ENCODE data around the gene NSUN6.

Gene NSUN6

GRCh38 chr10:18651324-18652007 is at the start of gene NSUN6:
NSUN6 (minus strand) TSS chr10:18651587; CDS start chr10:18651203, 384 bp downstream.
- peak; percentile 74 to 78 for DNase-seq

GRCh38 chr10:18699849-18700840 is 48.8 kb upstream of the NSUN6 start:
- DNase-seq, result no peak

DNA sequence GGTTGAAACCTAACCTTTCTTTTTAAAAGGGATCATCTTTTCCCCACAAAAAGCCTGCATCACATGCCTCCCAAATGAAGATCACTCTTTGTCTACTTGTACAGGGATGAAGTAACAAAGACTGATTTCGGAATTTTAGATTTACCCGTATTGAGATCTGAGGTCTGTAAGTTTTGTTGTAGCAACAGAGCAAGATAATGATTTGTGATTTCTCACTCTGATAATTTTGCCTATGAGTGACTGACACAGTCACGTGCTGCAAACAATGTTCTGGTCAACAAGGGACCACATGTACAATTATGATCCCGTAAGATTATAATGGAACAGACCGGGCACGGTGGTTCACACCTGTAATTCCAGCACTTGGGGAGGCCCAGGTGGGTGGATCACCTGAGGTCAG is 39.2 kb upstream of the NSUN6 start:
- no peak for DNase-seq

- DNase-seq, result peak in 1 of 2 experiments; percentile 33
Observed at GRCh38 chr10:18689498-18689897, 38.1 kb upstream of the NSUN6 start.

GRCh38 chr10:18687706-18688105 is 36.3 kb upstream of the NSUN6 start:
- no peak for DNase-seq

- DNase-seq, result no peak
Observed at GRCh38 chr10:18687195-18687594, 35.8 kb upstream of the NSUN6 start.

GRCh38 chr10:18685555-18685954 is 34.2 kb upstream of the NSUN6 start:
- no peak for DNase-seq

DNA sequence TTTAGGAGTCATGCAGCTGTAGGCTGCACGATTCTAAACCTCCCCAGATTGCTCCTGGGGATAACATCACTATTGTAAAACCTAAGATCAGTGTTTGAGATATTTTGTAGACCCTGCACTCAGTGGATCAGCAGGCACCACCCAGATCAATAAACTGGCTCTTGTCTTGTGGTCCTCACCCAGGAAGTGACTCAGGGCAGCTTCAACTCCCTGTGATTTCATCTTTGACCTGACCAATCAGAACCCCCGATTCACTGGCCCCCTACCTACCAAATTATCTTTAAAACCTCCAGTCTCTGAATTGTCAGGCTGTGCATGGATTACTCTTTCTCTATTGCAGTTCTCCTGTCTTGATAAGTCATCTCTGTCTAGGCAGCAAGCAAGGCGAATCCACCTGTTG is 33.6 kb upstream of the NSUN6 start:
- no peak for DNase-seq

DNA sequence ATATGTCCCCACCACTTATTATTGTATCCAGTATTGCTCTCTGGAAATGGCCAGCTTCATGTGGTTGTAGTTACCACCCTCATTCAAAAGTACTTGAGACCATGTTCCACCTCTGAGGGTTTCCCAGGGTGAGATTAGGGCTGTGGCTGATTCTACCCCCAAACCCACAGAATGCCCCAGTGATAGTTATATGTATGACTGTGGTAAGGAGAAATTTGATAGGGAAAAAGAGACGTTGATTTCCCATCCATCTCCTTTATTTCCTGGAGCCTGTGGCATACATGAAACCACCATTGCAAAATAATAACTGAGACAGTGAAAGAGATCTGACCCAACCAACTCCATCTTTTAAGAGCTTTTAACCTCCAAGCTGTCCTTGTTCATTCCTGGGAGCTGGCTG is 33.0 kb upstream of the NSUN6 start:
- DNase-seq, result no peak

DNA sequence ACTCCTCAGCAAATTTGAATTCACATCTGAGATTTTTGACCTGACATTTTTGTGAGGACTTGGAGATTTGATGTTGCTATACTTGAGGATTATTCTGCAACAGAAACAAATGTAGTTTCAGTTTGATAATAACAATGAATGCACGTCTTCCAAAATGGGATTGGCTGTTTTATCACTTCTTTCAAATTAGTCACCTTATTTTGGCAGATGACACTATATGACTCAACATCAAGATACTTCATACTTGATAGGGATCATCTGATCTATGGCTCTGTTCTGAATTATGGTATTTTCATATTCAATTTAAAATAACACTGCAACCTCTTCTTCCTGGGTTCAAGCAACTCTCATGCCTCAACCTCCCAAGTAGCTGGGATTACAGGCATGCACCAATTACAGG is 32.0 kb upstream of the NSUN6 start:
- no peak for DNase-seq

- no peak for DNase-seq
Observed at GRCh38 chr10:18681971-18682411, 30.6 kb upstream of the NSUN6 start.

DNA sequence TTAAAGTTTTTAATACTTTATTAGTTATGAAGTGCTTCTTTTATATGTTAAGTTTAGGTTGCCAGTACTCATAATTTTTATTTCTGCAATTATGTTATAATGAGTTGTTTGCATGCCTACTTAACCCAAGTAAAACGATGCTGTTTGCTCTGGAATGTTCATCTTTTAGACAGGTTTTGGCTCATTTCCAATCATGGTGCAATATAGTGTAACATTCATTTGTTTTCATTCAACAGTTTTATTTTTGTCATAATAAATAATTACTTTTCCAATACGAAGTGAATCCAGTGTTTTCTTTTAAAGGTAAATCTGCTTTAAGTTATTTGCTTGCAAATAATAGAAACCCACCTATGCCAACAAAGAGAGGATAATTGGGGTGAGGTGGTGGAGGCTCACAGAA is 30.0 kb upstream of the NSUN6 start:
- no peak for DNase-seq

GRCh38 chr10:18680754-18681153 is 29.4 kb upstream of the NSUN6 start:
- no peak for DNase-seq

DNA sequence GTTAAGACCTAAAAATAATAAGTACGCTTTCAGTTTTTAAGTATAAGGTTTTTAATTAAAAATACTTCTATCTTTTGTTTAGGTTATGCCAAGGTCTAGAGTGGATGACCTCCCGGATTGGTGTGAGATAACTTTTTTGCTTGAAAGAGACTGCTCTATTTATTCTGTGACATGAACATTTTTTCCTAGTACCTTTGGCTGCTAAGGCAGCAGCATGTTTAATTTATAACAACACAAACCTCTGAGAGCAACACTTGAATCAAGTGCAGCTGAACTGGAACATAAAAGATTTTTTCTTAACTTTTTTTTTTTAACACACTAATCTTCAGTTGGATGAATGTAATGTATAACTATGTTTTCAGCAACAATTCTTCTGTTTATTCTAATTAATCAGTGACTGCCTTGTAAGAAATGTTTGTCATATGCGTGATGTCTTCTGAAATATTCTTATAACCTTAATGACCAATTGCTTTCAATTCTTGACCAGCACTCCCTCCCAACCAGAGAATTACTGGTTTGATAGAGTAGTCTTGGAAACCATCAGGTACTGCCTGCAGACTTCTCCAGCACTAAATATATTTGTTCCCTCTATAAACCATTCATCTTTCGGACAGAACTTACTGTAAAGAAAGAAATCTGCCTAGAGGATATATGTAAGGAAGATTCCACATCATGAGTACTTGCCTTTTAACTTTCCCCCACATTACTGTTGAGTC is 23.9 kb upstream of the NSUN6 start:
- DNase-seq, result no peak

- DNase-seq, result no peak
Observed at GRCh38 chr10:18668026-18668425, 16.6 kb upstream of the NSUN6 start.

- no peak for DNase-seq
Observed at GRCh38 chr10:18666810-18667209, 15.4 kb upstream of the NSUN6 start.

- DNase-seq, result no peak
Observed at GRCh38 chr10:18665815-18666558, 14.6 kb upstream of the NSUN6 start.

GRCh38 chr10:18664841-18665478 is 13.6 kb upstream of the NSUN6 start:
- no peak for DNase-seq

- DNase-seq, result no peak
Observed at GRCh38 chr10:18660816-18661431, 9.5 kb upstream of the NSUN6 start.

DNA sequence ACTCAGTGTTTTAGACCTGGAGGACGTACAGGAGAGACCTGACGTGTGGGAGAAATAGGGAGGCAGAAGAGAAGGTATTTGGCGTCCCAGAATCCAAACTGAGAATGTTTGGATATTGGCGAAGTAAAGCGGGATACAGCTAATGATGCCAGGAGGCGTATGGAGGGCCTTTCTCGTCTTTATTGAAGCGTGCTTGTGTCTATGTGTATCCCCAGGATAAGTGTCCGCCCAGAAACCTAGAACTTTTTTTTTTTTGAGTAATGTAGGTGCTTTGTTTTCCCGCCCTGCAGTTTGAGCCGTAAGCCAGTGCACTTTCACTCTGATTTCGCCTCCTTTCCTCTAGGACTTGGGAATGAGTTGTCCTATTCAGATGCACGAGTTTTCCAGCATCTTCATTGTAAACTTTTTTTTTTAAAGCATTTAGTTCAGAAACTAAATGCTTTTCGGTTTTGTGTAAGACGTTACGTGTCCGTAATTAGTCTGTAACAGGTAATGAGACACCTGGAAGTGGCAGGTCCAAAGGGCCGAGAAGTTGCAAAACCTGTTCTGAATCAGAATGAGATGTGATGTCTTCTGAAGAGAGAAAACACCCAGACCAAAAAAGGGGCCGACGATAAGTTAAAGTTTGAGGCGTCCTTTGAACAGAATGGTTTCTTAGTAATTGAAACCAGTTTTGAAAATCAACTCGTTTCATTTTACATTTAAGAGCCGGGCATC is 8.6 kb upstream of the NSUN6 start:
- no peak for DNase-seq
